Measurements from ENCODE around the gene DRAM1.
A peak's percentile ranks its signal among the peaks of the same experiment; 100 is the strongest.

The DRAM1 gene

DNA sequence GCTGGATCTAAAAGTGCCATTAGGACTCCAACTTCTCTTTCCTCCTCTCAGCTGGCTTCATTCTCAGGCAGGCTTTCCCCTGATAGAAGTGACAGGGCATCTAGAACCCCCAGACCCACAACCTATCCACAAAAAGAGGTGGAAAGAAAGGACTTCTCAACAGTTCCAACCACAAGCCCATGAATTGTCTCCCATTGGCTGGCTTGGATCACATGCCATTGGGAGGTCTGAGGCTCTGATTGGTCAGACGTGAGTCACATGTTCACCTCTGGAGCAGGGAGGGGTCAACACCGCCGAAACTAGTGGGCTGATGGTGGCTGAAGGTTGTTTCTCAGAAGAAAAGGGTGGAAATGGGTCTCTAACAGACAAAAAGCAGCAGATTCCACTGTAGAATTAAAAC is 47.2 kb downstream of the DRAM1 start:
- no peak for TF ChIP-seq CREB1 (IDR thresholded peaks at IDR 0.05; ENCODE audit: low read depth)
- peak; percentile 80 for TF ChIP-seq USF1 (IDR thresholded peaks at IDR 0.05)

- TF ChIP-seq EP300 (IDR thresholded peaks at IDR 0.05; ENCODE audit: borderline replicate concordance) (no peak), TAF1 (IDR thresholded peaks at IDR 0.05; ENCODE audit: low read depth) (no peak), CREB1 (IDR thresholded peaks at IDR 0.05; ENCODE audit: low read depth) (no peak), EGR1 (IDR thresholded peaks at IDR 0.05) (no peak), REST (IDR thresholded peaks at IDR 0.05; ENCODE audit: low read depth) (no peak), USF1 (IDR thresholded peaks at IDR 0.05) (no peak), NFIC (IDR thresholded peaks at IDR 0.05) (no peak), FOXM1 (IDR thresholded peaks at IDR 0.05; ENCODE audit: borderline replicate concordance, low read depth) (no peak), TCF12 (IDR thresholded peaks at IDR 0.05; ENCODE audit: low read depth) (no peak), ZBTB7A (IDR thresholded peaks at IDR 0.05; ENCODE audit: low read depth) (no peak), TEAD4 (IDR thresholded peaks at IDR 0.05) (no peak), RAD21 (IDR thresholded peaks at IDR 0.05; ENCODE audit: low read depth) (no peak), YY1 (IDR thresholded peaks at IDR 0.05; ENCODE audit: low read depth) (no peak), CEBPB (IDR thresholded peaks at IDR 0.05) (no peak)
- TF ChIP-seq, protein P1, sequence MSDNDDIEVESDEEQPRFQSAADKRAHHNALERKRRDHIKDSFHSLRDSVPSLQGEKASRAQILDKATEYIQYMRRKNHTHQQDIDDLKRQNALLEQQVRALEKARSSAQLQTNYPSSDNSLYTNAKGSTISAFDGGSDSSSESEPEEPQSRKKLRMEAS (IDR thresholded peaks at IDR 0.05): no peak
Observed at GRCh38 chr12:101925361-101925760, 48.0 kb downstream of the DRAM1 start.

DNA sequence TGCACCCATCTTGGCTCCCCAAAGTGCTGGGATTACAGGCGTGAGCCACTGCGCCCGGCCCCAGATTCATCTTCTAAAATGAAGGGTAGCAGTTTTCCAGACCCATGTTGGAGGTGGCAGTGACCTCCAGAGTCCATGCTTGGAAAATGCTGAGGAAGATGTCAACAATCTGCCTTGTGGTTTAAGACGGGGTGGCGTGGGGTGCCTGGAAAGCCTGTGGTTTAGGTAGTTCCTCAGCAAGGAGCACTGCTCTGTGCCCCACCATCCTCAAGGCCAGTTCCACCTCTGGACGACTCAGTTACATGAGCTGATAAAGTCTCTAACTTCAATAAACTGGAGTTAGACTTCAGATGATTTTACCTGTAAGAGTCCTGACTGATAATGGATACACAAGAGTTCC is 48.6 kb downstream of the DRAM1 start:
- TF ChIP-seq NFIC (IDR thresholded peaks at IDR 0.05) (no peak), EP300 (IDR thresholded peaks at IDR 0.05; ENCODE audit: borderline replicate concordance) (no peak), EGR1 (IDR thresholded peaks at IDR 0.05) (no peak), USF1 (IDR thresholded peaks at IDR 0.05) (no peak), REST (IDR thresholded peaks at IDR 0.05; ENCODE audit: low read depth) (no peak), RAD21 (IDR thresholded peaks at IDR 0.05; ENCODE audit: low read depth) (no peak), TEAD4 (IDR thresholded peaks at IDR 0.05) (no peak), CREB1 (IDR thresholded peaks at IDR 0.05; ENCODE audit: low read depth) (no peak), FOXM1 (IDR thresholded peaks at IDR 0.05; ENCODE audit: borderline replicate concordance, low read depth) (no peak), CEBPB (IDR thresholded peaks at IDR 0.05) (no peak), YY1 (IDR thresholded peaks at IDR 0.05; ENCODE audit: low read depth) (no peak), TAF1 (IDR thresholded peaks at IDR 0.05; ENCODE audit: low read depth) (no peak), ZBTB7A (IDR thresholded peaks at IDR 0.05; ENCODE audit: low read depth) (no peak), TCF12 (IDR thresholded peaks at IDR 0.05; ENCODE audit: low read depth) (no peak)
- TF ChIP-seq, protein P1 (IDR thresholded peaks at IDR 0.05): no peak

DNA sequence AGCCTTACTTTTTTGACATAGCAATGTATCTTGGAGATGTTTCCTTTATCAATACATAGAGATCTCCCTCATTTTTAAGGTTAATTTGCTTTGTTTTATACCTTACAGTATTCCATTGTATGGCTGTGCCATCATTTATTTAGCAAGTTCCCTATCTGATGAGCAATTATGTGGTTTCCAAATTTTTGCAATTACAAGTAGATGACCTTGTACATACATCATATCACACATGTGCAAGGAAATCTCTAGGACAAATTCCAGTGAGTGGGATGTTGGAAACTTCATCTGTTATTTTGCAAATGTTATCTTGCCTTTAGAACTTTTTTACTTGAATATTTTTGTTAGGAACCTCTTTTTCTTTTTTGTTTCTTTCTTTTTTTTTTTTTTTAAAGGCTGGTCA is 49.7 kb downstream of the DRAM1 start:
- TF ChIP-seq EP300 (IDR thresholded peaks at IDR 0.05; ENCODE audit: borderline replicate concordance): no peak
- no peak for TF ChIP-seq REST (IDR thresholded peaks at IDR 0.05; ENCODE audit: low read depth)
- no peak for TF ChIP-seq FOXM1 (IDR thresholded peaks at IDR 0.05; ENCODE audit: borderline replicate concordance, low read depth)
- no peak for TF ChIP-seq ZBTB7A (IDR thresholded peaks at IDR 0.05; ENCODE audit: low read depth)
- TF ChIP-seq NFIC (IDR thresholded peaks at IDR 0.05): no peak
- TF ChIP-seq CREB1 (IDR thresholded peaks at IDR 0.05; ENCODE audit: low read depth): no peak
- TF ChIP-seq CEBPB (IDR thresholded peaks at IDR 0.05): no peak
- no peak for TF ChIP-seq TAF1 (IDR thresholded peaks at IDR 0.05; ENCODE audit: low read depth)

Measured in Ishikawa (cell line).